DOHH2 (cell line): Measurements from ENCODE around the gene LRRC8E.

Experiments
- H3F3A ChIP-seq: fragments of 200-600 bp; sonication (generic), shearing (Covaris generic); 2 replicates; pipeline ENCODE4 v1.6.0; 2016; ENCODE audit warnings: antibody characterized with exemption, mild to moderate bottlenecking; ENCODE audit not compliant: control insufficient read depth, insufficient read depth
- H3K27ac ChIP-seq: fragments of 200-600 bp; sonication (generic); 2 replicates; pipeline ENCODE4 v1.5.1; 2014; ENCODE audit warnings: low read depth, mild to moderate bottlenecking, low read length, moderate library complexity
- H3K27me3 ChIP-seq: fragments of 200-600 bp; sonication (generic); 2 replicates; pipeline ENCODE4 v1.6.1; 2014; ENCODE audit warnings: mild to moderate bottlenecking, low read length, mixed read lengths; ENCODE audit not compliant: control insufficient read depth
- H3K36me3 ChIP-seq: fragments of 200-600 bp; sonication (generic); 2 replicates; pipeline ENCODE4 v1.6.1; 2014; ENCODE audit warnings: mild to moderate bottlenecking, low read length, moderate library complexity, mixed read lengths; ENCODE audit not compliant: control insufficient read depth
- H3K4me1 ChIP-seq: fragments of 200-600 bp; sonication (generic); 2 replicates; pipeline ENCODE4 v1.6.1; 2014; ENCODE audit warnings: mild to moderate bottlenecking, low read length, mixed read lengths; ENCODE audit not compliant: control insufficient read depth
- H3K4me2 ChIP-seq: fragments of 200-600 bp; sonication (generic); 2 replicates; pipeline ENCODE4 v1.6.0; 2014; ENCODE audit warnings: mild to moderate bottlenecking, low read length, moderate library complexity
- H3K4me3 ChIP-seq: fragments of 200-600 bp; sonication (generic); 2 replicates; pipeline ENCODE4 v1.5.1; 2014; ENCODE audit warnings: mild to moderate bottlenecking, low read length, mixed read lengths
- H3K79me2 ChIP-seq: fragments of 200-600 bp; sonication (generic); 2 replicates; pipeline ENCODE4 v1.6.1; 2014; ENCODE audit warnings: mild to moderate bottlenecking, low read length, mixed read lengths; ENCODE audit not compliant: control insufficient read depth
- H3K9me2 ChIP-seq: fragments of 200-600 bp; sonication (generic); replicated peaks from 2 replicates; pipeline ENCODE4 v1.6.1; 2014; ENCODE audit warnings: mild to moderate bottlenecking, low read length, mixed read lengths; ENCODE audit not compliant: control insufficient read depth
- H3K9me3 ChIP-seq: fragments of 200-600 bp; sonication (generic); 2 replicates; pipeline ENCODE4 v1.6.1; 2014; ENCODE audit warnings: antibody characterized with exemption, low read length, mixed read lengths; ENCODE audit not compliant: control insufficient read depth, insufficient read depth
- H4K20me1 ChIP-seq: fragments of 200-600 bp; sonication (generic); 2 replicates; pipeline ENCODE4 v1.6.0; 2014; ENCODE audit warnings: low read depth, mild to moderate bottlenecking, antibody characterized with exemption, low read length, moderate library complexity; ENCODE audit not compliant: control insufficient read depth, insufficient read depth
- CTCF ChIP-seq: fragments of 200-600 bp; sonication (generic); IDR thresholded peaks from one replicate; pipeline ENCODE4 v1.5.1; 2014; ENCODE audit warnings: antibody characterized with exemption, mild to moderate bottlenecking, low read depth, low read length; ENCODE audit not compliant: poor library complexity, severe bottlenecking
- EZH2phosphoT487 ChIP-seq: fragments of 200-600 bp; sonication (generic); IDR thresholded peaks from 2 replicates; pipeline ENCODE4 v1.6.1; 2017; ENCODE audit warnings: borderline replicate concordance, mild to moderate bottlenecking, antibody characterized with exemption, low read length, moderate library complexity, mixed read lengths

Gene LRRC8E

GRCh38 chr19:7915250-7916102 is 27.2 kb downstream of the LRRC8E start:
- Histone ChIP-seq H4K20me1 (no peaks in the 10 kb centered on the region), H3K36me3 (peaks cover 14% of the 10 kb centered on the region), H3K9me3 (no peaks in the 10 kb centered on the region), H3K9me2 (no peaks in the 10 kb centered on the region), H3F3A (peaks cover 2% of the 10 kb centered on the region; the same call in 1 of the 2 replicates), H3K4me3 (peak overlapping the region; percentile 47), H3K27me3 (peaks cover 41% of the 10 kb centered on the region), H3K27ac (no peak overlapping the region), H3K79me2 (no peaks in the 10 kb centered on the region), H3K4me2 (peak overlapping the region; percentile 58), H3K4me1 (peaks cover 37% of the 10 kb centered on the region)
- TF ChIP-seq CTCF: no peak
- TF ChIP-seq EZH2phosphoT487: no peak

DNA sequence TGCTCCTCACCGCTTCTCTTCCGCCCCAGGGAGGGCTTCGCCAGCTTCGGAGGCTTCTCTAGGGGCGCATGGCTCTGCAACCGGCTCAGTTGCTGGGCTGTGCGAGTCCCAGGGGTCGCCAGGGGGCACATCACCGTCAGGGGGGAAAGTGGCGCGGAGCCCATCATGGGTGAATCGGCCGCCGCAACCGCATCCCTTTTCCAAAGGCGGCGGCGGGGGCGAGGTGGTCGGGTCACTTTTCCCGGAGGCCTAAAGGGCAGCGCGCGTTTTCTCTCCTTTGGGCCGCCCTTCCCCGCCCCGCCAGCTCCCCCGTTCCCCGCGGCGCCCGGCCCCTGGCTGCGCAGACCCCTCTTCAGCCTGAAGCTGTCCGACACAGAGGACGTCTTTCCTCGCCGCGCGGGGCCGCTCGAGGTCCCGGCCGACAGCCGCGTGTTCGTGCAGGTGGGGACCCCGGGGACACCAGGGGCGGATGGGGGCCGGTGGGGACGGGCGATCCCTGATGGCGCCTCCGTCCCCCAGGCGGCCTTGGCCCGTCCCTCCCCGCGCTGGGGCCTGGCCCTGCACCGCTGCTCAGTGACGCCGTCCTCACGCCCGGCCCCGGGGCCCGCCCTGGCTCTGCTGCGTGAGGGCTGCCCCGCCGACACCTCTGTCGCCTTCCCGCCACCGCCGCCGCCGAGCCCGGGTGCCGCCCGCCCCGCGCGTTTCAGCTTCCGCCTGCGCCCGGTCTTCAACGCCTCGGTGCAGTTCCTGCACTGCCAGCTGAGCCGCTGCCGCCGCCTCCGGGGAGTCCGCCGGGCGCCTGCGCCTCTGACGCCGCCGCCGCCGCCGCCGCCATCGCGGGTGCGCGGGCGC is 28.0 kb downstream of the LRRC8E start:
- TF ChIP-seq EZH2phosphoT487: peak; percentile 8; the same call in 1 of the 2 replicates
- TF ChIP-seq CTCF: no peak
- Histone ChIP-seq H3F3A (peaks cover 2% of the 10 kb centered on the region; the same call in 1 of the 2 replicates), H3K9me3 (no peaks in the 10 kb centered on the region), H3K79me2 (no peaks in the 10 kb centered on the region), H3K27me3 (peaks cover 41% of the 10 kb centered on the region), H3K27ac (no peak overlapping the region), H3K4me1 (peaks cover 43% of the 10 kb centered on the region), H3K36me3 (peaks cover 9% of the 10 kb centered on the region), H3K9me2 (no peaks in the 10 kb centered on the region), H4K20me1 (peaks cover 3% of the 10 kb centered on the region; the same call in 1 of the 2 replicates), H3K4me2 (peak overlapping the region; percentile 58), H3K4me3 (peak overlapping the region; percentile 47)

GRCh38 chr19:7916955-7917266 is 28.6 kb downstream of the LRRC8E start:
- Histone ChIP-seq H4K20me1 (peaks cover 4% of the 10 kb centered on the region; the same call in 1 of the 2 replicates), H3K27ac (no peak overlapping the region), H3F3A (peaks cover 2% of the 10 kb centered on the region; the same call in 1 of the 2 replicates), H3K27me3 (peaks cover 41% of the 10 kb centered on the region), H3K9me2 (no peaks in the 10 kb centered on the region), H3K4me1 (peaks cover 47% of the 10 kb centered on the region), H3K4me2 (peak overlapping the region; percentile 58), H3K36me3 (peaks cover 3% of the 10 kb centered on the region; the same call in 1 of the 2 replicates), H3K79me2 (no peaks in the 10 kb centered on the region), H3K4me3 (peak overlapping the region; percentile 47), H3K9me3 (no peaks in the 10 kb centered on the region)
- TF ChIP-seq CTCF (no peak), EZH2phosphoT487 (no peak)
